Left ventricle myocardium inferior (tissue), 1 donor: ENCODE data around the gene TSEN54. TPM values are rescaled to one million over a fixed set of nuclear protein-coding genes. Genes with fewer than 3 reads are reported as not detected.
A peak's percentile ranks its signal among the peaks of the same experiment; 100 is the strongest.
"Not testable (repeated sequence)": the region's sequence is repeated elsewhere in the genome, so short reads cannot be mapped to it uniquely, and the experiment has no call there.

Source experiments
- DNase-seq: peaks from one replicate; pipeline ENCODE4 v3.0.0-alpha.2; 2020
- H3K27ac ChIP-seq: fragments of 200-600 bp; replicated peaks from 2 replicates; pipeline ENCODE4 v1.8.0; 2021
- H3K27me3 ChIP-seq: fragments of 200-600 bp; 2 replicates; pipeline ENCODE4 v1.8.0; 2021; ENCODE audit warnings: low read depth
- H3K36me3 ChIP-seq: fragments of 200-600 bp; 2 replicates; pipeline ENCODE4 v1.8.0; 2021
- H3K4me1 ChIP-seq: fragments of 200-600 bp; 2 replicates; pipeline ENCODE4 v1.8.0; 2021
- H3K4me3 ChIP-seq: fragments of 200-600 bp; 2 replicates; pipeline ENCODE4 v1.8.0; 2021; ENCODE audit warnings: mild to moderate bottlenecking, moderate library complexity
- H3K9me3 ChIP-seq: fragments of 200-600 bp; replicated peaks from 2 replicates; pipeline ENCODE4 v1.8.0; 2021
- intact Hi-C: fragments of 100-400 bp; cut with micrococcal nuclease; formaldehyde crosslinking; loops from one replicate; pipeline ENCODE4 v1.11.0; 2022
- total RNA-seq: library from RNA; stranded (reverse); fragmentation: NEBNext Ultra II Directional; extraction: Animal tissue kit (Norgen Biotek cat#: 25700); gene quantifications from one replicate; pipeline ENCODE4 v1.2.1, GENCODE V29; 2021
- TF ChIP-seq, protein P1 (sequence below): fragments of 200-600 bp; IDR thresholded peaks from 2 replicates; pipeline ENCODE4 v1.8.0; 2021; ENCODE audit warnings: antibody characterized with exemption, mild to moderate bottlenecking, borderline replicate concordance
- donor health status: DM: no; HTN: yes; CAD: no; lungs with severe emphysema.

The TSEN54 gene
- total RNA-seq, 1 donor from 2014 or later: 6.8 TPM

DNA sequence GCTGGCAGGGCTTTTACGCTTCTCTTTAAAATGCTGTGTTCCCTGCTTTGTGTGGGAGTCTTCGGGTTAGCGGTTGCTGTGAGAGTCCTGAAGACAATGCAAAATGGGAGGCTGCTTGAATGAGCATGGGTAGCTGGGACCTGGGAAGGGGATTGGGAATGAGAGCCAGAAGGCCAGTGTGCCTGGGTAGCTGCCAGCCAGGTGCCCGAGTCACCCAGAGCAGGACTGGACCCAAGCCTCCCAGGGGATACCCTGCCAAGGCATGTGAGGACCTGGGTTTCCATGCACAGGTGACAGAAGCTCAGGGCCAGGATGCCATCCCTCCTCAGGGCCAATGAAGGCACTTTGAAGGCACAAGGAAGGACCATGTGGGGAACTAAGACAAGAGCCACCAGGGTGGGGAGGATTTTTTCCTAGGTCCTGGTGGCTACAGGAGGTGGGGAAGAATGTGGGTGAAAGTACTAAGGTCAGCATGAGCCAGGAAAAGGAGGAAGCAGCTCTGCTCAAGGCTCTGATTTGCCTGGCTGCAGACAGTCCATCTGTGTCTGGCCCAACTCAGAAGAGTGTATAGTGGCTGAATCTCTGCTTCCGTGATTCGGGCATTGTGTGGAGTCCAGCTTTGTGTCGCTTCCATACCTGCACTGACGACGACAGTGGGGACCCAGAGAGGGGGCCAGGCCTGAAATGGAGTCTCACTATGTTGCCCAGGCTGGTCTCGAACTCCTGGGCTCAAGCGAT is 39.4 kb upstream of the TSEN54 start:
- H3K4me3 ChIP-seq: peak overlapping the region; percentile 46
- intact Hi-C loops: no loop called here
- no peaks in the 10 kb centered on the region for H3K27me3 ChIP-seq
- H3K4me1 ChIP-seq: peaks cover 85% of the 10 kb centered on the region
- DNase-seq: no peak
- peak overlapping the region; percentile 88 for H3K27ac ChIP-seq
- H3K9me3 ChIP-seq: no peaks in the 10 kb centered on the region
- TF ChIP-seq, protein P1, sequence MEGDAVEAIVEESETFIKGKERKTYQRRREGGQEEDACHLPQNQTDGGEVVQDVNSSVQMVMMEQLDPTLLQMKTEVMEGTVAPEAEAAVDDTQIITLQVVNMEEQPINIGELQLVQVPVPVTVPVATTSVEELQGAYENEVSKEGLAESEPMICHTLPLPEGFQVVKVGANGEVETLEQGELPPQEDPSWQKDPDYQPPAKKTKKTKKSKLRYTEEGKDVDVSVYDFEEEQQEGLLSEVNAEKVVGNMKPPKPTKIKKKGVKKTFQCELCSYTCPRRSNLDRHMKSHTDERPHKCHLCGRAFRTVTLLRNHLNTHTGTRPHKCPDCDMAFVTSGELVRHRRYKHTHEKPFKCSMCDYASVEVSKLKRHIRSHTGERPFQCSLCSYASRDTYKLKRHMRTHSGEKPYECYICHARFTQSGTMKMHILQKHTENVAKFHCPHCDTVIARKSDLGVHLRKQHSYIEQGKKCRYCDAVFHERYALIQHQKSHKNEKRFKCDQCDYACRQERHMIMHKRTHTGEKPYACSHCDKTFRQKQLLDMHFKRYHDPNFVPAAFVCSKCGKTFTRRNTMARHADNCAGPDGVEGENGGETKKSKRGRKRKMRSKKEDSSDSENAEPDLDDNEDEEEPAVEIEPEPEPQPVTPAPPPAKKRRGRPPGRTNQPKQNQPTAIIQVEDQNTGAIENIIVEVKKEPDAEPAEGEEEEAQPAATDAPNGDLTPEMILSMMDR: no peak
- peaks cover 13% of the 10 kb centered on the region for H3K36me3 ChIP-seq

DNA sequence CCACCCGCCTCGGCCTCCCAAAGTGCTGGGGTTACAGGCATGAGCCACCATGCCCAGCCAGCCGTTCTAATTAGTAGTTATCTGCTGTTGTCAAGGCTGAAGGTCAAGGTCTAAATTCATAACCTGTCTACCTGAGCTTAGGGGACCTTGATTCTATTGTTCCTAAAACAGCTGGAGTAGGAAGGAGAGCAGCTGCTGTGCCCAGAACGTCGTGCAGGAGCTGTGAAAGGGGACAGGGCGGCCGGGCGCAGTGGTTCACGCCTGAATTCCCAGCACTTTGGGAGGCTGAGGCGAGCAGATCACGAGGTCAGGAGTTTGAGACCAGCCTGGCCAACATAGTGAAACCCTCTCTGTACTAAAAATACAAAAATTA is 38.9 kb upstream of the TSEN54 start:
- H3K27me3 ChIP-seq, H3K9me3 ChIP-seq, DNase-seq, H3K36me3 ChIP-seq, intact Hi-C loops: not testable (repeated sequence)
- peaks cover 85% of the 10 kb centered on the region for H3K4me1 ChIP-seq
- peak overlapping the region; percentile 88 for H3K27ac ChIP-seq
- H3K4me3 ChIP-seq: peak overlapping the region; percentile 46

DNA sequence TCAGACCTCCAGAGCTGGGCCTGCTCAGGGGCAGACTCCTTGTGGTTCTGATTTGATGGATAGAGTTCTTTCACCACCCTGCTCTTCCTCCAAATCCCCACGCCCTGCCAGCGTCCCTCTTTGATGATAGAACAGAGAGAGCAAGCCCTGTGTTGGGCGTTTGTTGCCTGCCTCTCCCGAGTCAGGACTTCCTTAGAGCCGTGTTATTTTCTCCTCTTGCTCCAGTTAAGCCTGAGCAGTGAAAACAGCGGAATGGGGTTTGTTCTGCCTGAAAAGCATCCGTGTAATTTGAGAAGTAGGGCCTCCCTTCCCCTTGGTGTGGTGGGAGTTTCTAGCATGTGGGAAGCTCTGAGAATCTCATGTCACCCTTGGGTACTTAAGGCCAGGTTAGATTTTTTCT is 37.8 kb upstream of the TSEN54 start:
- Histone ChIP-seq H3K27me3 (no peaks in the 10 kb centered on the region), H3K36me3 (no peaks in the 10 kb centered on the region), H3K9me3 (no peaks in the 10 kb centered on the region), H3K4me3 (no peak overlapping the region), H3K27ac (peak overlapping the region; percentile 9), H3K4me1 (peaks cover 82% of the 10 kb centered on the region)
- no peak for DNase-seq
- TF ChIP-seq, protein P1: no peak
- intact Hi-C loops: no loop called here

DNA sequence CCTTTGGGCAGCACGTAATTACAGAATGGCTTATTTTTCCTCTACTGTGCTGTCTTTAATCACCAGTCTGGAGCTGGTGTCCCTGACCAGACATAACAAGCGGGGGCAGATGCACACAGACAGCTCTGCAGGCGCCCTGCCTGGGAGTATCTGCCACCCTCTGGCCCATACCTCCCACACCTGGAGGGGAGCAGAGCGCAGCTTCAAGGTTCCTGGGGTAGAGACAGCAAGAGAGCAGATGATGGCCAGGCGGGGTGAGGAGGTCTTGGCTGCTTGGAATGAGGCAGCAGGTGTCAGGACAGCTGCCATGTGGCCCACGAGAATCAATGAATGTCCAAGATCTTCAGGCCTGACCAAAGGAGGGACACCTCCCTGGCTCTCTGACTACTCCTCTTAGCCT is 36.0 kb upstream of the TSEN54 start:
- TF ChIP-seq, protein P1: no peak
- H3K36me3 ChIP-seq: no peaks in the 10 kb centered on the region
- H3K4me1 ChIP-seq: peaks cover 67% of the 10 kb centered on the region
- H3K27me3 ChIP-seq: no peaks in the 10 kb centered on the region
- intact Hi-C loops: no loop called here
- no peak for DNase-seq
- no peak overlapping the region for H3K4me3 ChIP-seq
- H3K9me3 ChIP-seq: no peaks in the 10 kb centered on the region
- H3K27ac ChIP-seq: no peak overlapping the region

DNA sequence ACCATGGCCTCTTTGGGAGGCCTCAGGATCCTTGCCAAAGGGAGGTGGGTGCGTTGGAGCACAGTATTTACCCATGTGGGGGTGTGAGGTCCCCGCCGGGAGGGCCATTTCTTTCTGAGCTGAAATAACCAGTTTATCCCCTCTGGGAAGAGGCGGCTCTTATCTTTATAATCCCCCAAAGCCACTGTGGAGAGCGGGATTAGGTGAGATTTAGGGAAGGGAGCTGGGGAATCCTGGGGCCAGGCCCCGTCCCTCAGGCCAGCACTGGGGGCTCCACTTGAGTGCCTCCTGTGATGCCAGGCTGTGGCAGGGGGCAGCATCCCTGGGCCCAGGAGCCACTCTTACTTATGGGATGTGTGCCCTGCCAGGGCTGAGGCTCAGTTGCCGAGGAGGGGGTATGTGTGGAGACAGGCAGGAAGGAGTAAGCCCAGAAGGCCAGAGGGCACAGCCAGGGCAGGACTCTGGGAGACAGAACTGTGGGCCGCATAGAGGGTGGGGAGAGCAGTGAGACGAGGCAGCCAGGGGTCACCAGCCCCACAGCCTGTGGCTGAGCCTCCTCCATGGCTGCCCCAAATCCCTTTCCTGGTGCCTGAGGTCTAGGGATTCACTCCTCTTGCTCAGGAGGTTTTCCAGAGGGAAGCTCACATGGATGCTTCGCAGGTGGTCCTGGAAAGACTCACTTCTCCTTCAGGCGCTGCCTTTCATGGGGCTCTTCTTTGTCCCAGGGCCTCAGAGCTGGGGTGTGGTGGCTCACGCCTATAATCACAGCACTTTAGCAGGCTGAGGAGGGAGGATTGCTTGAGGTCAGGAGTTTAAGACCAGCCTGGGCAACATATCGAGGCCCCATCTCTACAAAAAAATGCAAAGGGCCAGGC is 34.9 kb upstream of the TSEN54 start:
- intact Hi-C loops: no loop called here
- Histone ChIP-seq H3K9me3 (no peaks in the 10 kb centered on the region), H3K4me3 (no peak overlapping the region), H3K36me3 (no peaks in the 10 kb centered on the region), H3K27me3 (no peaks in the 10 kb centered on the region), H3K4me1 (peaks cover 67% of the 10 kb centered on the region), H3K27ac (peak overlapping the region; percentile 15)
- TF ChIP-seq, protein P1: no peak
- no peak for DNase-seq
